Stimulated activated CD4-positive, alpha-beta T cell treated with anti-CD3 and anti-CD28 coated beads, Interleukin-4, amount 100 ng/mL, for 24 hours (primary cell): Measurements from ENCODE around the gene PRKCE.

Experiments
- DNase-seq: peaks from one replicate; pipeline ENCODE4 v3.0.0-alpha.2; 2020

Gene PRKCE

GRCh38 chr2:46163804-46164528, 512.5 kb downstream of the PRKCE start:
- DNase-seq = no peak

GRCh38 chr2:46164529-46165301, 513.2 kb downstream of the PRKCE start:
- no peak for DNase-seq

- no peak for DNase-seq
Observed at GRCh38 chr2:46165916-46166315, 514.4 kb downstream of the PRKCE start.

- DNase-seq = no peak
Observed at GRCh38 chr2:46167406-46167805, 515.9 kb downstream of the PRKCE start.

GRCh38 chr2:46167924-46168323, 516.4 kb downstream of the PRKCE start:
- DNase-seq = no peak

- no peak for DNase-seq
Observed at GRCh38 chr2:46169467-46169866, 518.0 kb downstream of the PRKCE start.

GRCh38 chr2:46170026-46170425, 518.6 kb downstream of the PRKCE start:
- DNase-seq = no peak

GRCh38 chr2:46170611-46171350, 519.3 kb downstream of the PRKCE start:
- DNase-seq = no peak

GRCh38 chr2:46171411-46171953, 520.0 kb downstream of the PRKCE start:
- no peak for DNase-seq

- DNase-seq = no peak
Observed at GRCh38 chr2:46171996-46172546, 520.6 kb downstream of the PRKCE start.

- DNase-seq = no peak
Observed at GRCh38 chr2:46173030-46173429, 521.6 kb downstream of the PRKCE start.

GRCh38 chr2:46173636-46174250, 522.3 kb downstream of the PRKCE start:
- DNase-seq = no peak

GRCh38 chr2:46174345-46175170, 523.1 kb downstream of the PRKCE start:
- no peak for DNase-seq

GRCh38 chr2:46175419-46175818, 523.9 kb downstream of the PRKCE start:
- DNase-seq = no peak

- no peak for DNase-seq
Observed at GRCh38 chr2:46177461-46178089, 526.1 kb downstream of the PRKCE start.

- peak; percentile 42 for DNase-seq
Observed at GRCh38 chr2:46179037-46179621, 527.7 kb downstream of the PRKCE start.

- DNase-seq = no peak
Observed at GRCh38 chr2:46180189-46180588, 528.7 kb downstream of the PRKCE start.

- DNase-seq = no peak
Observed at GRCh38 chr2:46181306-46181705, 529.8 kb downstream of the PRKCE start.

- no peak for DNase-seq
Observed at GRCh38 chr2:46181789-46182530, 530.5 kb downstream of the PRKCE start.

GRCh38 chr2:46183426-46183825, 532.0 kb downstream of the PRKCE start:
- no peak for DNase-seq
